IMR-90 (cell line): ENCODE data around the gene ALAS1. TPM values are rescaled to one million over a fixed set of nuclear protein-coding genes. Genes with fewer than 3 reads are reported as not detected.

Experiments
- ATAC-seq: fragments of 200-7000 bp; cut with Tn5 transposase; 2 replicates; pipeline ENCODE4 v1.9.1; 2020; ENCODE audit warnings: low read depth, mild to moderate bottlenecking, moderate library complexity
- BruUV-seq: library from RNA; stranded (reverse); fragments of 400-500 nt; replicated peaks from 2 replicates; lab custom pipeline; 2021; lab: Mats Ljungman, UMichigan
- CTCF ChIA-PET: fragments of 300-600 bp; formaldehyde crosslinking; extraction: SDS; loops from one replicate; lab custom pipeline; 2021; ENCODE audit warnings: antibody characterized with exemption; lab: Yijun Ruan, JAX
- POLR2A ChIA-PET: fragments of 300-600 bp; sonication (Branson Sonifier 250); formaldehyde crosslinking; loops from one replicate; lab custom pipeline; 2022; ENCODE audit warnings: antibody characterized with exemption; ENCODE audit not compliant: unreplicated experiment; lab: Charles Lee
- DNase-seq: peaks from one replicate; pipeline ENCODE4 v3.0.0; 2013
- H2AFZ ChIP-seq: replicated peaks from 2 replicates; pipeline ENCODE3; 2013; ENCODE audit warnings: low read length, mild to moderate bottlenecking; ENCODE audit not compliant: poor library complexity
- H2AK5ac ChIP-seq: 2 replicates; pipeline ENCODE4 v1.6.1; 2013; ENCODE audit warnings: low read depth, low read length, inconsistent platforms
- H2AK9ac ChIP-seq: replicated peaks from 2 replicates; pipeline ENCODE3; 2013; ENCODE audit warnings: mild to moderate bottlenecking, low read depth, low read length, moderate library complexity; ENCODE audit not compliant: poor library complexity
- H2BK120ac ChIP-seq: 2 replicates; pipeline ENCODE4 v1.6.1; 2013; ENCODE audit warnings: low read depth, low read length, inconsistent platforms
- H2BK15ac ChIP-seq: 3 replicates; pipeline ENCODE4 v1.6.1; 2013; ENCODE audit warnings: low read depth, low read length, inconsistent platforms
- H2BK20ac ChIP-seq: 2 replicates; pipeline ENCODE4 v1.6.1; 2013; ENCODE audit warnings: low read depth, mild to moderate bottlenecking, inconsistent platforms, low read length, moderate library complexity
- H2BK5ac ChIP-seq: 2 replicates; pipeline ENCODE4 v1.6.1; 2013; ENCODE audit warnings: mild to moderate bottlenecking, low read depth, low read length, inconsistent platforms; ENCODE audit not compliant: poor library complexity, severe bottlenecking
- H3K14ac ChIP-seq: replicated peaks from 2 replicates; pipeline ENCODE4 v1.6.1; 2013; ENCODE audit warnings: low read depth, low read length, inconsistent platforms
- H3K18ac ChIP-seq: 2 replicates; pipeline ENCODE4 v1.6.1; 2013; ENCODE audit warnings: low read depth, low read length, control low read depth
- H3K23ac ChIP-seq: 2 replicates; pipeline ENCODE4 v1.6.1; 2013; ENCODE audit warnings: low read depth, low read length, inconsistent platforms
- H3K27ac ChIP-seq: 2 replicates; pipeline ENCODE4 v1.5.1; 2013; ENCODE audit warnings: mild to moderate bottlenecking, control low read depth, low read length; ENCODE audit not compliant: insufficient read depth
- H3K27me3 ChIP-seq: 2 replicates; pipeline ENCODE4 v1.6.1; 2013; ENCODE audit warnings: low read length; ENCODE audit not compliant: control insufficient read depth, insufficient read depth
- H3K36me3 ChIP-seq: 2 replicates; pipeline ENCODE4 v1.6.1; 2013; ENCODE audit warnings: low read length, mixed read lengths; ENCODE audit not compliant: control insufficient read depth, insufficient read depth
- H3K4ac ChIP-seq: 2 replicates; pipeline ENCODE4 v1.6.1; 2013; ENCODE audit warnings: low read depth, low read length, inconsistent platforms
- H3K4me1 ChIP-seq: 2 replicates; pipeline ENCODE4 v1.6.1; 2013; ENCODE audit warnings: low read length, mixed read lengths; ENCODE audit not compliant: control insufficient read depth, insufficient read depth
- H3K4me2 ChIP-seq: 2 replicates; pipeline ENCODE4 v1.6.1; 2013; ENCODE audit warnings: low read depth, mild to moderate bottlenecking, control low read depth, low read length, moderate library complexity
- H3K4me3 ChIP-seq: 2 replicates; pipeline ENCODE4 v1.5.1; 2013; ENCODE audit warnings: low read depth, mild to moderate bottlenecking, control low read depth, low read length, moderate library complexity; ENCODE audit not compliant: insufficient read depth
- H3K56ac ChIP-seq: 2 replicates; pipeline ENCODE4 v1.6.1; 2013; ENCODE audit warnings: low read length, inconsistent platforms; ENCODE audit not compliant: insufficient read depth; ENCODE audit errors: extremely low read depth
- H3K79me1 ChIP-seq, 2 experiments: 2 replicates each; pipeline ENCODE4 v1.6.1; 2013; ENCODE audit warnings: low read length in 2 of 2, inconsistent platforms in 1 of 2, low read depth in 1 of 2
- H3K9ac ChIP-seq: 2 replicates; pipeline ENCODE4 v1.6.1; 2013; ENCODE audit warnings: low read depth, low read length, control low read depth
- H3K9me1 ChIP-seq: 2 replicates; pipeline ENCODE4 v1.6.1; 2013; ENCODE audit warnings: low read length, inconsistent platforms; ENCODE audit not compliant: insufficient read depth
- H3K9me3 ChIP-seq: 2 replicates; pipeline ENCODE4 v1.6.1; 2013; ENCODE audit warnings: low read length; ENCODE audit not compliant: control insufficient read depth, insufficient read depth
- H4K20me1 ChIP-seq: 2 replicates; pipeline ENCODE4 v1.6.1; 2013; ENCODE audit warnings: low read length, inconsistent platforms; ENCODE audit not compliant: insufficient read depth
- H4K5ac ChIP-seq: 2 replicates; pipeline ENCODE4 v1.6.1; 2013; ENCODE audit warnings: mild to moderate bottlenecking, low read depth, low read length, control low read depth
- H4K8ac ChIP-seq, 2 experiments: 2 replicates each; pipeline ENCODE4 v1.6.1; 2013; ENCODE audit warnings: low read depth in 2 of 2, low read length in 2 of 2, control low read depth in 1 of 2, inconsistent platforms in 1 of 2
- H4K91ac ChIP-seq: 2 replicates; pipeline ENCODE4 v1.6.1; 2013; ENCODE audit warnings: low read depth, low read length, inconsistent platforms; ENCODE audit not compliant: insufficient read depth
- BHLHE40 ChIP-seq: fragments of 150-350 bp; IDR thresholded peaks from 2 replicates; pipeline ENCODE4 v1.6.1; 2016; ENCODE audit warnings: mild to moderate bottlenecking, low read depth, low read length
- CEBPB ChIP-seq: IDR thresholded peaks from 2 replicates; pipeline ENCODE4 v1.6.1; 2012; ENCODE audit warnings: low read depth, low read length, improper control_type of control experiment
- CHD1 ChIP-seq: IDR thresholded peaks from 2 replicates; pipeline ENCODE4 v1.6.1; 2012; ENCODE audit warnings: low read depth, low read length, improper control_type of control experiment
- CTCF ChIP-seq: conservative IDR thresholded peaks from 2 replicates; pipeline ENCODE4 v1.5.1; 2012; ENCODE audit warnings: mild to moderate bottlenecking, low read depth, low read length, improper control_type of control experiment
- FOS ChIP-seq: fragments of 150-350 bp; IDR thresholded peaks from 2 replicates; pipeline ENCODE4 v1.6.1; 2016; ENCODE audit warnings: low read depth, low read length
- MAFK ChIP-seq: IDR thresholded peaks from 2 replicates; pipeline ENCODE4 v1.6.1; 2012; ENCODE audit warnings: low read depth, low read length, improper control_type of control experiment
- MAZ ChIP-seq: IDR thresholded peaks from 2 replicates; pipeline ENCODE4 v1.6.1; 2012; ENCODE audit warnings: low read depth, mild to moderate bottlenecking, low read length, improper control_type of control experiment, moderate library complexity, borderline replicate concordance
- MXI1 ChIP-seq: IDR thresholded peaks from 2 replicates; pipeline ENCODE4 v1.6.1; 2012; ENCODE audit warnings: low read depth, mild to moderate bottlenecking, low read length, moderate library complexity, borderline replicate concordance
- NFE2L2 ChIP-seq: fragments of 150-350 bp; IDR thresholded peaks from 2 replicates; pipeline ENCODE4 v1.6.1; 2016; ENCODE audit warnings: low read depth, mild to moderate bottlenecking, low read length
- POLR2A ChIP-seq: IDR thresholded peaks from 2 replicates; pipeline ENCODE4 v1.6.1; 2012; ENCODE audit warnings: mild to moderate bottlenecking, low read depth, low read length
- RCOR1 ChIP-seq: IDR thresholded peaks from 2 replicates; pipeline ENCODE4 v1.6.1; 2012; ENCODE audit warnings: mild to moderate bottlenecking, low read length, improper control_type of control experiment; ENCODE audit not compliant: insufficient replicate concordance
- RFX5 ChIP-seq: IDR thresholded peaks from 2 replicates; pipeline ENCODE4 v1.8.0; 2012; ENCODE audit warnings: low read depth, mild to moderate bottlenecking, low read length, moderate library complexity
- SMC3 ChIP-seq: fragments of 150-350 bp; IDR thresholded peaks from 2 replicates; pipeline ENCODE4 v1.6.1; 2016; ENCODE audit warnings: low read depth, mild to moderate bottlenecking, antibody characterized with exemption, low read length, moderate library complexity
- WGBS, 2 experiments: methylation state at CpG; one replicate each; pipeline versions ENCODE4 v1.1.5 to v1.1.7; 2013; ENCODE audit warnings: missing lambda C conversion rate in 2 of 2; ENCODE audit not compliant: insufficient read length in 1 of 2; ENCODE audit errors: extremely low coverage in 2 of 2; 5-methylcytosine and 5-hydroxymethylcytosine counted together
- dilution Hi-C: fragments of 300-500 bp; cut with HindIII; formaldehyde crosslinking; loops from one replicate; pipeline ENCODE4 v1.14.3; 2018; ENCODE audit warnings: low sequenced_read_pairs; ENCODE audit not compliant: unreplicated experiment
- in situ Hi-C: fragments of 300-500 bp; cut with MboI; formaldehyde crosslinking; loops from 3 replicates; pipeline ENCODE4 v1.14.3; 2019; ENCODE audit warnings: low sequenced_read_pairs, inconsistent platforms, mixed read lengths
- intact Hi-C: fragments of 100-400 bp; cut with micrococcal nuclease; formaldehyde crosslinking; loops from 2 replicates; pipeline ENCODE4 v1.10.0; 2022
- polyA plus RNA-seq, 3 experiments: library from polyadenylated mRNA; depleted of rRNA; stranded (reverse); fragments of >200 nt; gene quantifications; 2 replicates each; pipeline ENCODE4 v1.2.3, GENCODE V29; 2012; ENCODE audit warnings: low replicate concordance in 1 of 3
- total RNA-seq: library from RNA; depleted of rRNA; stranded (reverse); fragments of >200 nt; gene quantifications from 2 replicates; pipeline ENCODE4 v1.2.3, GENCODE V29; 2012
- TF ChIP-seq, protein P1 (sequence below): fragments of 150-350 bp; IDR thresholded peaks from 2 replicates; pipeline ENCODE4 v1.6.1; 2016; ENCODE audit warnings: low read depth, mild to moderate bottlenecking, low read length, moderate library complexity, borderline replicate concordance
- TF ChIP-seq, protein P2 (sequence below): fragments of 150-350 bp; IDR thresholded peaks from 2 replicates; pipeline ENCODE4 v1.6.1; 2017; ENCODE audit warnings: mild to moderate bottlenecking, antibody characterized with exemption, low read length, low read depth

The ALAS1 gene
- total and polyA plus RNA-seq, 2 of the 4 experiments (the other 2 are of a cell fraction) = 32.8 to 47.2 TPM

DNA sequence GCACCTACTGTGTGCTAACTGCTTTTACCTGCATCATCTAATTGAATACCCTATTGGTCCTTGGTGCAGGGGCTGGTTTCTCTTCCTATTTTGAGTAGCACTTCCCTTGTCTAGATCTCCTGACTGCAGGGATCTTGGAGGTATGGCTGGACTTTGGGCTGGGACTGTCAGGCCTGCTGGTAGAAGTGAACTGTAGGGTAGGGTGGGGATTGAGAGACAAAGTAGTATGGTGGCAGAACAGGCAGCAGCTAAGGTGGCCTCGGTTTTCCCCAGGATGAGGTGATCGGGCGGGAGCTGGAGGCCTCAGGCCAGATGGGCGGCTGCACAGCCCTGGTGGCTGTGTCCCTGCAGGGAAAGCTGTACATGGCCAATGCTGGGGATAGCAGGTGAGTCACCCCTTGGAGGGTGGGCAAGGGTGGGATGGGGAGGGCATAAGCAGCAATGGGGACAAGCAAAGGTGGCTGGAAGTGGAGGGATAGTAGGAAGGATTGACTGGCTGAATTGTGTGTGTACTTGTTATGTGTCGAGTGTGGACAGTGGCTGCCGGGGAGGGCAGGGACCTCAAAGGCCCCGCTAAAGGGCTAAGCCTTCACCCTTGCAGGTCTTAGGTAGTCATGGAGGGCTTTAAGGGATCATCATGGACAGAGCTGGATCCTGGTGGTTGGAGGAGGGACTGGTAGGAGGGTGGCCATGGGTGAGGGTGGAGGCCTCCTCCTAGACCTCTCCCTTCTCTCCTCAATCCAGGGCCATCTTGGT lies 49.6 kb downstream of the ALAS1 start:
- Histone ChIP-seq H4K91ac (no peak overlapping the region), H2BK15ac (no peak overlapping the region), H4K5ac (no peak overlapping the region), H3K56ac (no peak overlapping the region), H2AK9ac (no peak overlapping the region), H3K4me1 (peaks cover 20% of the 10 kb centered on the region), H3K23ac (no peak overlapping the region), H3K36me3 (peaks cover 30% of the 10 kb centered on the region), H3K4ac (no peak overlapping the region), H2BK120ac (no peak overlapping the region), H3K27ac (no peak overlapping the region), H3K9me3 (0 out of 2 replicates have a peak, but pooled peaks cover 1% of the 10 kb centered on the region), H3K4me2 (no peak overlapping the region), H2BK20ac (no peak overlapping the region), H3K27me3 (no peaks in the 10 kb centered on the region), H2BK5ac (no peak overlapping the region), H4K20me1 (peaks cover 16% of the 10 kb centered on the region; the same call in 1 of the 2 replicates), H3K9ac (no peak overlapping the region), H2AK5ac (no peak overlapping the region), H2AFZ (no peak overlapping the region), H3K18ac (no peak overlapping the region), H3K14ac (no peak overlapping the region), H3K9me1 (peaks cover 34% of the 10 kb centered on the region), H3K79me1 (peaks cover 9 to 63% of the 10 kb centered on the region in 2 experiments), H4K8ac (no peak overlapping the region), H3K4me3 (no peak overlapping the region)
- ATAC-seq = no peak
- ChIA-PET POLR2A (no interaction called here), CTCF (no interaction called here)
- BruUV-seq = no TSS peak
- DNase-seq = no peak
- in situ Hi-C loops = no loop called here
- 94% methylated on average over 6 of the region's 7 CpGs; no CpG with 5 or more reads in 1 of the 2 experiments for WGBS, 2 experiments
- dilution Hi-C loops = no loop called here
- intact Hi-C loops = no loop called here
- no peak for TF ChIP-seq RFX5
- TF ChIP-seq FOS = no peak
- no peak for TF ChIP-seq NFE2L2
- TF ChIP-seq BHLHE40 = no peak
- TF ChIP-seq POLR2A = no peak
- TF ChIP-seq, protein P1, sequence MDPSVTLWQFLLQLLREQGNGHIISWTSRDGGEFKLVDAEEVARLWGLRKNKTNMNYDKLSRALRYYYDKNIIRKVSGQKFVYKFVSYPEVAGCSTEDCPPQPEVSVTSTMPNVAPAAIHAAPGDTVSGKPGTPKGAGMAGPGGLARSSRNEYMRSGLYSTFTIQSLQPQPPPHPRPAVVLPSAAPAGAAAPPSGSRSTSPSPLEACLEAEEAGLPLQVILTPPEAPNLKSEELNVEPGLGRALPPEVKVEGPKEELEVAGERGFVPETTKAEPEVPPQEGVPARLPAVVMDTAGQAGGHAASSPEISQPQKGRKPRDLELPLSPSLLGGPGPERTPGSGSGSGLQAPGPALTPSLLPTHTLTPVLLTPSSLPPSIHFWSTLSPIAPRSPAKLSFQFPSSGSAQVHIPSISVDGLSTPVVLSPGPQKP = no peak
- no peak for TF ChIP-seq MXI1
- no peak for TF ChIP-seq CTCF
- no peak for TF ChIP-seq RCOR1
- no peak for TF ChIP-seq SMC3
- TF ChIP-seq, protein P2, sequence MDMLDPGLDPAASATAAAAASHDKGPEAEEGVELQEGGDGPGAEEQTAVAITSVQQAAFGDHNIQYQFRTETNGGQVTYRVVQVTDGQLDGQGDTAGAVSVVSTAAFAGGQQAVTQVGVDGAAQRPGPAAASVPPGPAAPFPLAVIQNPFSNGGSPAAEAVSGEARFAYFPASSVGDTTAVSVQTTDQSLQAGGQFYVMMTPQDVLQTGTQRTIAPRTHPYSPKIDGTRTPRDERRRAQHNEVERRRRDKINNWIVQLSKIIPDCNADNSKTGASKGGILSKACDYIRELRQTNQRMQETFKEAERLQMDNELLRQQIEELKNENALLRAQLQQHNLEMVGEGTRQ = no peak
- no peak for TF ChIP-seq MAZ
- TF ChIP-seq CEBPB = no peak
- no peak for TF ChIP-seq CHD1
- no peak for TF ChIP-seq MAFK
